Measurements from ENCODE around the gene CBL. TPM values are rescaled to one million over a fixed set of nuclear protein-coding genes. Genes with fewer than 3 reads are reported as not detected.
A peak's percentile ranks its signal among the peaks of the same experiment; 100 is the strongest.

CBL gene
- total RNA-seq, 4 donors from 2014 or later, result 9.9 to 14.2 (median 12.4) TPM

- no CpG with 5 or more reads among the region's 74 CpGs for WGBS, 2 donors
- intact Hi-C loops (cut with DNase I), result no loop called here
- peak in 2 of 4 donors; percentile 52 to 59 for TF ChIP-seq POLR2A (IDR thresholded peaks at IDR 0.05)
- TF ChIP-seq CTCF (IDR thresholded peaks at IDR 0.05), result no peak
- peak within 1 kb of the TSS; percentile 48 to 82 (median 56) for H3K4me3 ChIP-seq
- H3K27ac ChIP-seq, result peak within 1 kb of the TSS; percentile 81 to 94 (median 90)
- peaks cover 0 to 47% (median 3%) of the 10 kb centered on the region in 4 donors for H3K27me3 ChIP-seq
- no peak for DNase-seq
- H3K36me3 ChIP-seq, result peaks cover 0 to 10% (median 4%) of the 10 kb centered on the region in 3 donors
- no peaks in the 10 kb centered on the region for H3K9me3 ChIP-seq
- H3K4me1 ChIP-seq, result peaks cover 52 to 88% (median 62%) of the 10 kb centered on the region in 3 donors
These were observed 110.8 kb downstream of the CBL start, which contains the start of gene MCAM for GRCh38 chr11:119316729-119317591. Gene MCAM, minus strand, starts transcription at chr11:119317130. Its CDS starts 29 bp downstream, at chr11:119317101.

- Histone ChIP-seq H3K27me3 (peaks cover 0 to 47% (median 3%) of the 10 kb centered on the region in 4 donors), H3K9me3 (no peaks in the 10 kb centered on the region), H3K4me3 (peak overlapping the region; percentile 48 to 82 (median 56)), H3K27ac (peak overlapping the region; percentile 81 to 94 (median 90)), H3K4me1 (peaks cover 52 to 87% (median 64%) of the 10 kb centered on the region in 3 donors), H3K36me3 (peaks cover 0 to 4% (median 3%) of the 10 kb centered on the region in 3 donors)
- TF ChIP-seq CTCF (IDR thresholded peaks at IDR 0.05) (no peak), POLR2A (IDR thresholded peaks at IDR 0.05) (peak in 2 of 4 donors; percentile 30 to 32)
- WGBS, 2 donors, result 11 to 47% methylated on average over 2 to 3 of the region's 14 CpGs
- DNase-seq, result no peak
- intact Hi-C loops (cut with DNase I), result no loop called here
These were observed 111.6 kb downstream of the CBL start for GRCh38 chr11:119317592-119318239.

- TF ChIP-seq CTCF (IDR thresholded peaks at IDR 0.05), result no peak
- TF ChIP-seq POLR2A (IDR thresholded peaks at IDR 0.05), result peak in 2 of 4 donors; percentile 52 to 56
- peak overlapping the region in 1 of 4 donors; percentile 82 for H3K4me3 ChIP-seq
- H3K27ac ChIP-seq, result peak overlapping the region; percentile 81 to 94 (median 90)
- intact Hi-C loops (cut with DNase I), result no loop called here
- peaks cover 0 to 4% (median 0%) of the 10 kb centered on the region in 3 donors for H3K36me3 ChIP-seq
- H3K27me3 ChIP-seq, result peaks cover 0 to 47% (median 3%) of the 10 kb centered on the region in 4 donors
- H3K4me1 ChIP-seq, result peaks cover 52 to 87% (median 64%) of the 10 kb centered on the region in 3 donors
- no peaks in the 10 kb centered on the region for H3K9me3 ChIP-seq
- DNase-seq, result no peak
- WGBS, 2 donors, result 32 to 60% methylated on average over 2 to 13 of the region's 22 CpGs
These were observed 112.3 kb downstream of the CBL start for GRCh38 chr11:119318240-119319135.

- peak overlapping the region; percentile 81 to 94 (median 90) for H3K27ac ChIP-seq
- no peak for TF ChIP-seq CTCF (IDR thresholded peaks at IDR 0.05)
- TF ChIP-seq POLR2A (IDR thresholded peaks at IDR 0.05), result no peak
- H3K27me3 ChIP-seq, result peaks cover 0 to 47% (median 3%) of the 10 kb centered on the region in 4 donors
- no peaks in the 10 kb centered on the region for H3K9me3 ChIP-seq
- peak overlapping the region in 1 of 4 donors; percentile 82 for H3K4me3 ChIP-seq
- intact Hi-C loops (cut with DNase I), result no loop called here
- 61 to 85% methylated on average over 2 to 4 of the region's 8 CpGs for WGBS, 2 donors
- peaks cover 52 to 84% (median 64%) of the 10 kb centered on the region in 3 donors for H3K4me1 ChIP-seq
- H3K36me3 ChIP-seq, result peaks cover 0 to 2% (median 0%) of the 10 kb centered on the region in 3 donors
- DNase-seq, result no peak
These were observed 113.1 kb downstream of the CBL start for GRCh38 chr11:119319136-119319699.
